Ureter (tissue), 1 donor: ENCODE results near the gene ARHGAP8. TPM values are rescaled to one million over a fixed set of nuclear protein-coding genes. Genes with fewer than 3 reads are reported as not detected.

Experiments
- DNase-seq: peaks from one replicate; pipeline ENCODE4 v3.0.0-alpha.2; 2020; ENCODE audit warnings: low spot score
- total RNA-seq: library from RNA; stranded (reverse); gene quantifications from one replicate; pipeline ENCODE4 v1.2.4, GENCODE V29; 2023
- donor health status: DM: yes; HTN: yes; CAD: no.

Gene ARHGAP8
- total RNA-seq, 1 donor from 2014 or later, result 33.7 TPM

DNA sequence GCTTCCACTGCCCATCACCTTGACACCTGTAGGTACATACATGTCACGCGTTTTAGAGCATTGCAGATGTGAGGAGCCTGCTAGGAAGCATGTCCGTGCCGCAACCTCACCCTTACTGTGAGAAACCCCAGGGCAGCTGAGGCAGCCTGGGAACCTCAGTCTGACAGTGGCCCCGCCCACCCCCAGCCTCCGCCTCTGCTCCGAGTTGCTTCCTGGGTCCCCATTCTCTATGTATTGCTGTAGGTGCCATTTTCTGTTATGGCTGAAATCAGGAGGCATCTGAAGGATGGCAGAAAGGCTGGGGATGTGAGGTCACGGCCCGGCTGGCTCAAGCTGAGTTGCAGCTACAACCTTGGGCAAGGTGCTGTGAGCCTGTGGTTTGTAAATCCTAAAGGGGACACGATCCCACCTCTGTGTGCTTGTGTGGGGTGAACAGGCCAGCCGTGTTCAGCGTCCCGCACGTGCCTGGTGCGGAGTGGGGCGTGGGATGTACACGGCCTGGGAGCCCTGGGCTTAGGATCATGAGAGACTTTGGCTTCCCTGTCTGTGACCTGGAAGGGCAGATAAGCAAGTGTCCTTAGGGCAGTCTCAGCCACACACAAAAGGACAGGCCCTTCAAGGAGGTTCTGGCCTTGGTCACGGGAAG lies 154.7 kb downstream of the ARHGAP8 start:
- no peak for DNase-seq

DNA sequence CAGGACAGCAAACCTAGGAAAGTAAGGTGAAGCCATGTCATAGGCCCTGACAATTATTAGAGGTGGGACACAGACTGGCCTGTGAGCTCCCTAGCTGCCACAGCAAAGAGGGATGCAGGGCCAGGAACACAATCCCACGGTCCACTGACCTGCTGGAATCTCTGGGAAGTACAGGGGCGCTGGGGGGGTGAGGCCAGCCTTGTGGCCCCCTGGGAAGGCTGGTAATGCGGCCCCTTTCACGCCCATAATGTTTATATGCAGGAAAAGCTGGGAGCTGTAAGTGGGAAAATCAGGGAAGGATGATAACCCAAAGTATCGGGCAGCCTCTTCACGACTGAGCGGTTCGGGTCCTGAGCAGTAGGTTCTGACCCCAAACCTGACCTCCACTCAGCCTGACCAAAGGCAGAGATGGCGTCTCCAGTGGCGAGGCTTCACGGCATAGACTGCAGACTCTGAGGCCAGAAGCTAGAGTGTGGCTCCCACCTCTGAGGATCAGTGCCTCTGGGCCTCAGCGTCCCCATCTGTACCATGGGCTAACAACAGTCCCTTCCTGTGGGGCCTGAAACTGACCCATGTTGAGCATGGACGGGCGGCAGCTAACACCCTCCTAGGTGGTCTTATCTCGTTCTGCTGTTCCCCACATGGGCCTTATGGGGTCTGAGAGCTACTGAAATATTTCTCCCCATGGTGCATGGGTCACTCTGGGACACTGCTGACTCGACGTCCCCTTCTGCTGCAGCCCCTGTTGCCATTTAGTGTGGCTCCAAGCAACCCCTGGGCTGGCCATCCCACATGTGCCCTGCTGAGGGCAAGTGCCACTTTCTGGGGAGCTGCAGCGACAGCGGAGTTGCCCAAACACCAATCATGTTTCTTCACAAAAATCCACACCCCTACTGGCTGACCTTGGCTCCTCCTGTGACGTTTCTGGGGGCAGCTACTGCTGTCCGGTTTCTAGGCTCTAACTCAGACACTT lies 155.7 kb downstream of the ARHGAP8 start:
- DNase-seq, result no peak

DNA sequence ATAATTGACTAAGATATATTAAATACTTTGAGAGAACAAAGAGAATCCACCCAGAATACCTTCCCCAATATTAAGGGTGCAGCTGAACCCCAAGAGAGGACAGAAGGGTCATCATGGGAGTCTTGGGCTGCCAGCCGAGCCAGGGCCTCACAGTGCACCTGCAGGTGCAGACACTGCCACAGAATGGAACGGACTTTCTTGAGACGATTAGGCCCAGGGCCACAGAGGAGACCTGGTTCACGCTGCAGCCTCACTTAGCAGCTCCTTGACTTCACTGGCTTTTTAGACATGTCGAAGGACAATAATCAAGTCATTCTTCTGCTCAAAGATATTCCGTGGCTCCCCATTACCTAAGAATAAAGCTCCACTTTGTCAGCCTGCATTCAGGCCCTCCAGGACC lies 156.9 kb downstream of the ARHGAP8 start:
- DNase-seq, result no peak

Other genes with a start within 250 kb of the ARHGAP8 start
- 27.6 TPM for gene PRR5, start 50.4 kb upstream of the ARHGAP8 start, total RNA-seq